HG02885 (cell line): ENCODE measurements around the gene LLGL2.

ENCODE experiments used
- ATAC-seq: cut with Tn5 transposase; IDR thresholded peaks from one replicate; pipeline ENCODE4 v1.9.1; 2021; ENCODE audit warnings: mild to moderate bottlenecking; ENCODE audit not compliant: unreplicated experiment, poor library complexity

The LLGL2 gene

DNA sequence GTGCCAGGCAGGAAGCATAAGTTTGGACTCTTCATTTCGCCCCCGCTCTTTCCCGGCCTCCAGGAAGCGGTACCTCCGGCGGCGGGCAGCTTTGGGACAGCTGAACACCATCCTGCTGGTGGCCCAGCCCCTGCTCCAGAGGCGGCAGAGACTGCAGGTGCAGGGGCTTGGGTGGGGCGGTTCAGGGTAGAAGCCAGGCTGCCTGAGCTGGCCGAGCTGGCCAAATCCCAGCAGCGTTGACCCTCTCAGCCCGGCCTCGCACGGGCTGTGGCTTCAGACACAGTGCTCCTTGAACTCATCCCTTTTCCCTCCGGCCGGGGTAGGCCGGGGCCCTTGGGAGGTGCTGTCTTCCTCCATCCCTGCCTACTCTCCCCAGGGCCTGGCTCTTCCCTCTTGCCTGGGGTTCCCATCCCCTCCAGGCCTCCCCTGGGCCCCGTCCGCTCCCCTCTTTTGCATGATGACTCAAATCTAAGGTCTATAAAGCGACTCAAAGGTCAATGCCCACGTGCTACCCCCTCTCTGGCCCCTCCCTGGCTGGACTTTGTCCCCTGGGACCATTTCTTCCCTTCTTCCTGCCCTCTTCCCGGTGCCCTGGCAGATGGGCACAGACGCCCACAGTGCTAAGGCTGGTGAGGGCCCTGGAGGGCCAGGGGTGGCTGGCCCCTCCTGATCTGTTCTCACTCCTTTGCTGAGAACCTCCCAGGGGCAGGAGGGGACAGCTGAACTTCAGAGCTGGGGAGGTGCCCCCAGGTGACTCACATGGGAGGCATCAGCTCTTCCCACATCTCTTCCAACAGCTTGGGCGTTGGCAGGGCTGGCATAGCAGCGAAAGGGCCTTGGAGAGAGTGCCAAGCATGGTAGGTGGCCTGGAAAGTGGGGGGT, 84.8 kb downstream of the LLGL2 start:
- no peak for ATAC-seq

GRCh38 chr17:75611851-75612429, 86.4 kb downstream of the LLGL2 start:
- no peak for ATAC-seq

DNA sequence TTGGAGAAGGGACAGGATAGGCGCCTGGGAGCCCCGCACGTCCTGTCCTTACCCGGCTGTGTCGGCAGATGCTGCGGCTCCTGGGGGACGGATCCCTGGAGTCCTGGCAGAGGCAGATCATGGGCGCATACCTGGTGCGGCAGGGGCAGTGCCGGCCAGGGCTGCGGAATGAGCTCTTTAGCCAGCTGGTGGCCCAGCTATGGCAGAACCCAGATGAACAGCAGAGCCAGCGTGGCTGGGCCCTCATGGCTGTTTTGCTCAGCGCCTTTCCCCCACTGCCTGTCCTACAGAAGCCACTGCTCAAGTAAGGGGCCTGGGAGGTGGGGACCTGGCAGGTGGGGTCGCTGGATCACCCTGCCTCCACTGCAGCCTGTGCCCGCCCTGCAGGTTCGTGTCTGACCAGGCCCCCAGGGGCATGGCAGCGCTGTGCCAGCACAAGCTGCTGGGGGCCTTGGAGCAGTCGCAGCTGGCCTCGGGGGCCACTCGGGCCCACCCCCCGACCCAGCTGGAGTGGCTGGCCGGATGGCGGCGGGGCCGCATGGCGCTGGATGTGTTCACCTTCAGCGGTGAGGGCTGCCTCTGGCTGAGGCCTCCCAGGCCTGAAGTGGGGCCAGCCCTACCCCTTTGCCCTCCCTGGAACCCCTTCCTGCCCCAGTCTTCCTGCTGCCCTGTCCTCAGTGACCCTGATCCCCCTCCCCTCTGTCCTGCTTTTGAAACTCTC, 87.6 kb downstream of the LLGL2 start:
- ATAC-seq, result no peak

DNA sequence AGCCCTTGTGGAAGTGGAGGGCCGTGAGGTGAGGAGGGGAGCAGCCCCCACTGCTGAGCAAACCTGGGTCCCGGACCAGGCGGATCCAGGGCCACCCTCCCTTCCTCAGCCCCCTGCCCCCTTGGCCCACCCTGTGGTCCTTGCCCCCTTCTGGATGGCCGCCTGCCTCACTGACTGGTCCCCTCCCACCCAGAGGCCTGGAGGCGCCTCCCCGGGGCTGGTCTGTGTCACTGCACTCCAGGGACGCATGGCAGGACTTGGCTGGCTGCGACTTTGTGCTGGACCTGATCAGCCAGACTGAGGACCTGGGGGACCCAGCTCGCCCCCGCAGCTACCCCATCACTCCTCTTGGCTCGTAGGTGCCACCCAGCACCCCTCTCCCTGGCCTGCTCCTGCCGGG, 88.5 kb downstream of the LLGL2 start:
- no peak for ATAC-seq

- no peak for ATAC-seq
These were observed 89.2 kb downstream of the LLGL2 start for GRCh38 chr17:75614556-75615270.

DNA sequence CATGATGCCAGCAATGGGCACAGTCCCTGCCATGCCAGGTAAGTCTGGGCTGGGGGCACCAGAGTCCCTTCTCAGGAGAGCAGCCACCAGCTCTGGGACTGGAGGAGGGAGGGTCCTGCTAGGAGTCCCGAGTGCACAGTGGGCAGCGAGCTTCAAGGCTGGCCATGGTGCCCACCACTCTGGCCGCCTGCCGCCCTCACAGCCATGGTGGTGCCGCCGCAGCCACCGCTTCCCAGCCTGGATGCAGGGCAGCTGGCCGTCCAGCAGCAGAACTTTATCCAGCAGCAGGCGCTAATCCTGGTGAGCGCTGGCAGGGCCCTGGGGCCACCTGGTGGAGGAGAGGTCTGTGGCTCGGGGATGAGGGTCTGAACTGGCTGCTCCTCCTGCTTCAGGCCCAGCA, 89.8 kb downstream of the LLGL2 start:
- ATAC-seq, result no peak

GRCh38 chr17:75616521-75617122, 91.1 kb downstream of the LLGL2 start:
- ATAC-seq, result no peak

GRCh38 chr17:75617218-75617617, 91.7 kb downstream of the LLGL2 start:
- ATAC-seq, result no peak

DNA sequence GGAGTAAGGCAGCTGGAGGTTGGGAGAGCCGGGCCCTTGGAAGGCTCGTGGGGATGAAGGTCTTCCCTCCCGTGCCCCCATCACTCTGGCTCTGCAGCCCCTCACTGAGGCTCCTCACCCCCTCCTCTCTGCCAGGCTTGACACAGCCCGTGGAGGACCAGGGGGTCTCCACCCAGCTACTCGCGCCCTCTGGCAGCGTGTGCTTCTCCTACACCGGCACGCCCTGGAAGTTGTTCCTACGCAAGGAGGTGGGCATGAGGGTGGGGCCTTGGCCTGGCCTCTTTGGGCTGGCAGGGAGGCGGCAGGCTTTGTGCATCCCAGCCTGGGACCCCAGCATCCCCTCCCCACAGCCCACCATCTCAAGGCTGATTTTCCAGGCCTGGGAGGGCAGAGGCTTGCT, 92.2 kb downstream of the LLGL2 start:
- no peak for ATAC-seq

DNA sequence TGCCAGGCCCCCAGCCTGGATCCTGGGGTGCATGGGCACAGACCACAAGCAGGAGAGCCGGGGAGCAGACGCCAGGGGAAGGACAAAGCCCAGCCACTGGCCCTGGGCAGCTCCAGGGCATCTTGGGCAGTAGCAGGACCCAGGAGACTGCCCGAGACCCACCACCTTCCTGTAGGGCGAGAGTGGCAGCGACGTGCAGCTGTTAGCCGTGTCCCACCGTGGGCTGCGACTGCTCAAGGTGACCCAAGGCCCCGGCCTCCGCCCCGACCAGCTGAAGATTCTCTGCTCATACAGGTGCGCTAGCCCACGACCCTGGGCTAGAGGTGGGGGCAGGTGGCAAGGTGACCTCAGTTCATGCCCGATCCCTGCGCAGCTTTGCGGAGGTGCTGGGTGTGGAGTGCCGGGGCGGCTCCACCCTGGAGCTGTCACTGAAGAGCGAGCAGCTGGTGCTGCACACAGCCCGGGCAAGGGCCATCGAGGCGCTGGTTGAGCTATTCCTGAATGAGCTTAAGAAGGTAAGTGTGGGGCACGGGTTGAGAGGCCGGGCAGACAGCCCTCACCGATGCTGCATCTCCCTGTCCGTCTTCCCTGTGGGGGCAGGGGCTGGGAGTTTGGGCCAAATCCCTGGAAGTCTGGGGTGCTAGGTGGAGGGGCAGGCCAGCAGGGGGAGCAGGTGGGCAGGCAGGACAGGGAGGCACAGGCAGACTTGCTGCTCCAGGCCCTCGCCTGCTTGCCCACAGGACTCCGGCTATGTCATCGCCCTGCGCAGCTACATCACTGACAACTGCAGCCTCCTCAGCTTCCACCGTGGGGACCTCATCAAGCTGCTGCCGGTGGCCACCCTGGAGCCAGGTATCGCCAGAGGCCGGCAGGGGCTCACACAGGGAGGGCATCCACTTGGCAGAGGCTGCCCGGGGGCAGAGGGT, 94.3 kb downstream of the LLGL2 start:
- no peak for ATAC-seq

GRCh38 chr17:75621489-75621888, 96.0 kb downstream of the LLGL2 start:
- no peak for ATAC-seq

- ATAC-seq, result no peak
These were observed 96.6 kb downstream of the LLGL2 start for GRCh38 chr17:75622076-75622475.

DNA sequence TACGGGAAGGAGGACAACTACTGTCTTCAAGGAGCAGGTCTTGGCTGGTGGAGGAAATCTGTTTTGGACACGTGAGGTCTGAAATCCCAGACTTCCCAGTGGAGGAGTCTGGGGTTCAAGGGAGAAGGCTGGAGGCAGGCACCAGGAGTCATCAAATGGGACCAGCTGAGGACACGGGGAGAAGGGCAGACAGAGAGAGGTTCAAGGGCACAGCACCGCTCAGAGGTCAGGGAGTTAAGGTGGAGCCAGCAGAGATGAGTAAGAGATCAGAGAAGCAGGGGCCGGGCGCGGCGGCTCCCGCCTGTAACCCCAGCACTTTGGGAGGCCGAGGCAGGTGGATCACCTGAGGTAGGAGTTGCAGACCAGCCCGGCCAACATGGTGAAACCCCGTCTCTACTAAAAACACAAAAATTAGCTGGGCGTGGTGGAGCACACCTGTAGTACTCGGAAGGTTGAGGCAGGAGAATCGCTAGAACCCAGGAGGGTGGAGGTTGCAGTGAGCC, 97.3 kb downstream of the LLGL2 start:
- no peak for ATAC-seq

DNA sequence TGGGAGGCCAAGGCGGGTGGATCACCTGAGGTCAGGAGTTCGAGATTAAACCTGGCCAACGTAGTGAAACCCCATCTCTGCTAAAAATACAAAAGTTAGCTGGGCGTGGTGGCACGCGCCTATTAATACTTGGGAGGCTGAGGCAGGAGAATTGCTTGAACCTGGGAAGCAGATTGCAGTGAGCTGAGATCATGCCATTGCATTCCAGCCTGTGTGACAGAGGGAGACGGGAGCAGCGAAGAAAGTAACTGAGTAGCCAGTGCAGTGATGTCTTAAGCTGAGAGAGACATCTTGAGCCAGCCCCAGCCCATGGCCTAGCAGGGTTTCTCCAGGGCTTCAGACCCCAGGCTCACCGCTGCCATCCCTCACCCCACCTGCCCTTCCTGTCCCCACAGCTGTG, 97.9 kb downstream of the LLGL2 start:
- no peak for ATAC-seq

GRCh38 chr17:75624021-75624420, 98.5 kb downstream of the LLGL2 start:
- no peak for ATAC-seq
